LNCaP clone FGC (cell line): ENCODE results near the gene BBX.

Source experiments
- DNase-seq: peaks from one replicate; pipeline ENCODE4 v3.0.0-alpha.2; 2011; ENCODE audit warnings: low read depth
- H3K4me3 ChIP-seq: 2 replicates; pipeline ENCODE4 v1.5.1; 2011; ENCODE audit warnings: mild to moderate bottlenecking, low read depth, low read length, control low read depth
- TF ChIP-seq, protein P1 (sequence below): IDR thresholded peaks from 2 replicates; pipeline ENCODE4 v1.5.1; 2012; ENCODE audit warnings: mild to moderate bottlenecking; ENCODE audit not compliant: control insufficient read depth, insufficient read depth; ENCODE audit errors: extremely low read depth

The BBX gene

DNA sequence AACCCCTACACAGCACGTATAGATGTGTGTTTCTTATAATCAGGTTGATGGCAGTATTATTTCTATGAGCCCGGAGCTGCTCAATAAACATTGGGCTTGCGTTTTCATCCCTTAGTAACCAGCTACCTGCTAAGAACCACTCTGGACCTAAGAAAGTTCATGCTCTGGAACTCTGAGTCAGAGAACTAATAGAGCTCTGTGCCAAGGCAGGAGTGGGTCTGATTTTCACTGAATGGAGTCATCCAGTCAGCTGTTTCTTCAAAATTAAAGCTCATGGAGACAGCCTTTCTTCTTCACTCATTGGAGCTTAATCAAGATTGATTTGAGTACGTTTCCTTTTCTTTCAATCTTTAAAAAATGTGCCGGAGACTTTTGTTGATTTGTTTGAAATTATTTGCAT, 145.7 kb downstream of the BBX start:
- TF ChIP-seq, protein P1, sequence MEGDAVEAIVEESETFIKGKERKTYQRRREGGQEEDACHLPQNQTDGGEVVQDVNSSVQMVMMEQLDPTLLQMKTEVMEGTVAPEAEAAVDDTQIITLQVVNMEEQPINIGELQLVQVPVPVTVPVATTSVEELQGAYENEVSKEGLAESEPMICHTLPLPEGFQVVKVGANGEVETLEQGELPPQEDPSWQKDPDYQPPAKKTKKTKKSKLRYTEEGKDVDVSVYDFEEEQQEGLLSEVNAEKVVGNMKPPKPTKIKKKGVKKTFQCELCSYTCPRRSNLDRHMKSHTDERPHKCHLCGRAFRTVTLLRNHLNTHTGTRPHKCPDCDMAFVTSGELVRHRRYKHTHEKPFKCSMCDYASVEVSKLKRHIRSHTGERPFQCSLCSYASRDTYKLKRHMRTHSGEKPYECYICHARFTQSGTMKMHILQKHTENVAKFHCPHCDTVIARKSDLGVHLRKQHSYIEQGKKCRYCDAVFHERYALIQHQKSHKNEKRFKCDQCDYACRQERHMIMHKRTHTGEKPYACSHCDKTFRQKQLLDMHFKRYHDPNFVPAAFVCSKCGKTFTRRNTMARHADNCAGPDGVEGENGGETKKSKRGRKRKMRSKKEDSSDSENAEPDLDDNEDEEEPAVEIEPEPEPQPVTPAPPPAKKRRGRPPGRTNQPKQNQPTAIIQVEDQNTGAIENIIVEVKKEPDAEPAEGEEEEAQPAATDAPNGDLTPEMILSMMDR: no peak
- DNase-seq: no peak
- H3K4me3 ChIP-seq: no peak overlapping the region

DNA sequence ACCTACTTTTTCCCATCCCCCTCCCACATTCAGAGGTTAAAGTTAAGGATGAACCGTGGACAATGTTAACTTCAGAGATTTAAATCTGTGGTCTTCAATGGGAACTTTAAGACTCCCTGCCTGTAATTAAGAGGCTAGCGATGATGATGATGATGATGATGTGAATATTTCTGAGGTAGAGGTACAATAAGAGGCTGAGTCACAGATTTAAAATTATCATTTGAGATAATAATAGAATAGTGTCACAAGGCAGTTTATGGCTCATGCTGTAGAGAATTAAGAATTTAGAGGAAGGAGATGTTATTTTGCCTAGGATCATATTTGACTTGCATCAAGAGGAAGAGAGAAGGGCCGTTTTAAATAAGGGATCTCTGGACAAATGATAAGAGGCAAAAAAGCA, 146.2 kb downstream of the BBX start:
- H3K4me3 ChIP-seq: no peak overlapping the region
- TF ChIP-seq, protein P1: no peak
- no peak for DNase-seq

DNA sequence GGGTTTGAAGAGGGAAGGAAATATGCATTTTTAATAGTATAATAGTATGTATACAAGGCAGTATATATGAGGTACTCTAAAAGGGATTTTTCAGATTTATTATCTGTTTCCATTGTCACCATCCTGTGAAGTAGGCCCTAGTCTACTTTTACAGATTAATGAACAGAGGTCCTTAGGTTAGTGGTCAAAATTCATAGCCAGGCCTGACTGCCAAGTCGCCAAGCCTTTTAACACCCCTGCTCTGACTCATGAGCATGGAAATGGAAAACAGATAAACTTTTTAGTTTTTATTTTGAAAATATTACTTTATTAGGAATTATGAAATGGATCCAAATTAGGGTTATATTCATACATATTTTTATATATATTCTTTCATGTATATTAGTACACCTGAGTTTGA, 146.9 kb downstream of the BBX start:
- DNase-seq: no peak
- no peak overlapping the region for H3K4me3 ChIP-seq
- TF ChIP-seq, protein P1: no peak

DNA sequence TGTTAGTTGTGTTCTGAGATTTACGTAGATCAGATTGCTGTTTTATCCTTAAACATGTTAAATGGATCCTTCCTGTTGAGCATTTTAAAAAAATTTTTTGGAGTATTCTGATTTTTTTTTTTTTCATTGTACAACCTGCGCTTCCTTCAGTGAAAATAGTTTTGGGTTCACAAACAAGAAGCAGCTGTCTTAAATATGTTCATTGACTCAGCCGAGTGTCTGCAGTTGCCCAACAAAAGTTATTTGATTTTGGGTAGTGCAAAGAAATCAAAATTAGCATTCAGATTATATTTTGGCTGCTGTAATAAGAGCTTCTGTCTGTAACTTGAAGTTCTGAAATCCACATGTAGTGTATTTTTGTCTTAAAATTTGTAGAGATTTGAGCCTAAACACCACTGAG, 148.2 kb downstream of the BBX start:
- no peak overlapping the region for H3K4me3 ChIP-seq
- no peak for DNase-seq
- TF ChIP-seq, protein P1: no peak

DNA sequence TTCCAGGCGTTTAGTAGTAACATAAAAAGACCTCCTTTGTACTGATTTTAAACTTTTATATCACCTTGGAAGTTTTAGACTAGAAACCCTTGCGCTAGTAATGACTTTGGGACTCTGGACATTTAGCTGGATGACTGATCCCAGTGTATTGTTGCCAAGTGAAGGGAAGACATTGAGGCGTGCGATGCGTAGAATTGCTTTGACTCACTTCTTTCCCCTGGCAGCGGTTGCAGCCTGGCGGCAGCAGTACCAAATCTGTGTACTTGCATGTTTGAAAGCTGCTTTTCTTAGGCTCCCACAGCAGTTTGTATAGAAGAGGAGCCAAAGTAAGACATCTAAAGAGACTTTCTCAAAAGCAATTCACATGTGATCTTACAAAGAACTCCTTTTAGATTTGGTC, 151.6 kb downstream of the BBX start:
- TF ChIP-seq, protein P1: no peak
- no peak for DNase-seq
- no peak overlapping the region for H3K4me3 ChIP-seq

DNA sequence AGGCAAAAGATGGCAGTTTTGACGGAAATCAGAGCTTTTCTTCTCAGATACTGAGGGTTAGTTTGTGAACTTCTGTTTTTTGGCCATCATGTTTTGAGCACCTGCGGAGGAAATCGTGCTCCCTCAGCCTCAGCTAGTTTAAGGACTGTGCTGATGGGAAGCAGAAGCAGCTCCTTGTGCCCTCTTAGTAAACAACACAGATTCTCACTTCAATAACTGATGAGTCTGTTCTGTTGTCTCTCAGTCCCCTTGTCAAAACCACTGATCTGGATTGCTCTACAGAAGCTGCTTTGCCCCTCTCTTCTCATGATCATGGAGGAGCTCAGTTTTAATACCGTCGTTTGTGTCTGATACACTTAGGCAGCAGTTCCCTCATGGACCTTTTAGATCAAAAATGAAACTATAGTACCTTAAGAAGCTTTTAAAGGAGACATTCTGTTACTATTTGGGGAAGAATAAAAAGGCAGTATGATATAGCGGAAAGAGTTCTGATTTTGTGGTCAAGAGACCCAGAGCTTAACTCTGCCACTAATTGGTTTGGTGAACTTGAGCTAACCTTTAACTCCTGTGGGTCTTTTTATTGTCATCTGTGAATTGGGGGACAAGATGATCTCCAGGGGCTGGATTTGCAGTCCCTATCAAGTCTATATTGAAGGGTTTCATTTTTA, 152.6 kb downstream of the BBX start:
- no peak overlapping the region for H3K4me3 ChIP-seq
- no peak for DNase-seq
- TF ChIP-seq, protein P1: no peak
